Measurements from ENCODE around the gene FOCAD. TPM values are rescaled to one million over a fixed set of nuclear protein-coding genes. Genes with fewer than 3 reads are reported as not detected.

Gene FOCAD
- total RNA-seq, 1 donor from 2014 or later = 28.4 TPM

GRCh38 chr9:20726144-20726543 lies 42.1 kb downstream of the FOCAD start:
- no peaks in the 10 kb centered on the region for H3K36me3 ChIP-seq (ENCODE audit: control insufficient read depth, insufficient read depth, low read length)
- FAIRE-seq (no peak), DNase-seq (ENCODE audit: low read depth) (peak; percentile 47)
- no peak for TF ChIP-seq CTCF (IDR thresholded peaks at IDR 0.05; ENCODE audit: insufficient read depth, low read length, severe bottlenecking)
- H3K27me3 ChIP-seq (ENCODE audit: control insufficient read depth, insufficient read depth, low read length) = no peaks in the 10 kb centered on the region
- H3K4me3 ChIP-seq (ENCODE audit: low read depth, low read length) = no peak overlapping the region

GRCh38 chr9:20728493-20729220 lies 44.6 kb downstream of the FOCAD start:
- FAIRE-seq (no peak), DNase-seq (ENCODE audit: low read depth) (peak; percentile 27)
- Histone ChIP-seq H3K4me3 (ENCODE audit: low read depth, low read length) (no peak overlapping the region), H3K36me3 (ENCODE audit: control insufficient read depth, insufficient read depth, low read length) (no peaks in the 10 kb centered on the region), H3K27me3 (ENCODE audit: control insufficient read depth, insufficient read depth, low read length) (no peaks in the 10 kb centered on the region)
- no peak for TF ChIP-seq CTCF (IDR thresholded peaks at IDR 0.05; ENCODE audit: insufficient read depth, low read length, severe bottlenecking)

DNA sequence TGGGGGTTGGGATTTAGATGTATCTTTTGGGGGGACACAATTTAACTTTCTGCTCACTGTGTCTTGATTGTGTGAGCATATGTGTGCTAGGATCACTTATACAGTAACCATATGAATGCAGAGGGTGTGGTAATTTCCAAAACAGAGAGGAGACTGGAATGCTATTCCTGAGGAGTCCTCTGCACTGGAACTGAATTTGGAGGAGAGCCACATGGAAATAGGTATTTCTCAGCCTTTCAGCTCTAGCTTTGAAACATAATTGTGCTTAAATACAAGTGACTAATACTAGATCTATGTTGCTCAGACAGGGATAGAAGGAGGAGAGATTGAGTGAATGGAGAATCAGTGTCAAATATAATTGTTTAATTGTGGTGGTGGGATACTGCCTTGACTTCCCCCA lies 45.5 kb downstream of the FOCAD start:
- no peak for TF ChIP-seq CTCF (IDR thresholded peaks at IDR 0.05; ENCODE audit: insufficient read depth, low read length, severe bottlenecking)
- no peaks in the 10 kb centered on the region for H3K36me3 ChIP-seq (ENCODE audit: control insufficient read depth, insufficient read depth, low read length)
- DNase-seq (ENCODE audit: low read depth) = peak; percentile 66
- no peak for FAIRE-seq
- H3K27me3 ChIP-seq (ENCODE audit: control insufficient read depth, insufficient read depth, low read length) = no peaks in the 10 kb centered on the region
- H3K4me3 ChIP-seq (ENCODE audit: low read depth, low read length) = no peak overlapping the region

GRCh38 chr9:20732118-20732517 lies 48.1 kb downstream of the FOCAD start:
- DNase-seq (ENCODE audit: low read depth) = peak; percentile 100
- no peaks in the 10 kb centered on the region for H3K27me3 ChIP-seq (ENCODE audit: control insufficient read depth, insufficient read depth, low read length)
- H3K36me3 ChIP-seq (ENCODE audit: control insufficient read depth, insufficient read depth, low read length) = no peaks in the 10 kb centered on the region
- FAIRE-seq = no peak
- H3K4me3 ChIP-seq (ENCODE audit: low read depth, low read length) = no peak overlapping the region
- no peak for TF ChIP-seq CTCF (IDR thresholded peaks at IDR 0.05; ENCODE audit: insufficient read depth, low read length, severe bottlenecking)

GRCh38 chr9:20734275-20734674 lies 50.2 kb downstream of the FOCAD start:
- DNase-seq (ENCODE audit: low read depth) (no peak), FAIRE-seq (no peak)
- no peak for TF ChIP-seq CTCF (IDR thresholded peaks at IDR 0.05; ENCODE audit: insufficient read depth, low read length, severe bottlenecking)
- Histone ChIP-seq H3K4me3 (ENCODE audit: low read depth, low read length) (no peak overlapping the region), H3K27me3 (ENCODE audit: control insufficient read depth, insufficient read depth, low read length) (no peaks in the 10 kb centered on the region), H3K36me3 (ENCODE audit: control insufficient read depth, insufficient read depth, low read length) (no peaks in the 10 kb centered on the region)

DNA sequence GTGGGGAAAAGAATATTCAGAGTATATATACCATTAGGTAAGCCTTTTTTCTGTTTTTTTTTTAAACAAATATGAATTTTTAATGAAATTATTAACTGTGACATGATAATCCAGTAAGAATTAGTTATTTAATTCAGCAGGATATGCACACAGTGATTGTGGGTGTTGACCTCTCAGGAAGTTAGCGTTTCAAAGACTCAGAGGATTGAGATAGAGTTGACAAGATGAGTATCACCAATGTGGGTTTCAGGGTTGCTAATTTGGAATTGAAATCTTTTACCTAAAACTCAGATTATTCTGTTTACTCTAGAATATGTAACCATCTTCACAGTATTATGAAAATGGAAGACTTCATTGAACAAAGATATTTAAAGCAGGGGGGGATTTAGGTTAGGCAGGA lies 56.2 kb downstream of the FOCAD start:
- Histone ChIP-seq H3K4me3 (ENCODE audit: low read depth, low read length) (no peak overlapping the region), H3K36me3 (ENCODE audit: control insufficient read depth, insufficient read depth, low read length) (no peaks in the 10 kb centered on the region), H3K27me3 (ENCODE audit: control insufficient read depth, insufficient read depth, low read length) (no peaks in the 10 kb centered on the region)
- TF ChIP-seq CTCF (IDR thresholded peaks at IDR 0.05; ENCODE audit: insufficient read depth, low read length, severe bottlenecking) = no peak
- FAIRE-seq (no peak), DNase-seq (ENCODE audit: low read depth) (no peak)

Data from bronchial epithelial cell (primary cell).